AG08395 (cell line): ENCODE results near the gene SMIM11.
A peak's percentile ranks its signal among the peaks of the same experiment; 100 is the strongest.
"Not testable (repeated sequence)": the region's sequence is repeated elsewhere in the genome, so short reads cannot be mapped to it uniquely, and the experiment has no call there.

Experiments used
- DNase-seq: peaks from one replicate; pipeline ENCODE4 v3.0.0; 2012; ENCODE audit warnings: mixed read lengths, low spot score

The SMIM11 gene, protein sequence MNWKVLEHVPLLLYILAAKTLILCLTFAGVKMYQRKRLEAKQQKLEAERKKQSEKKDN

DNA sequence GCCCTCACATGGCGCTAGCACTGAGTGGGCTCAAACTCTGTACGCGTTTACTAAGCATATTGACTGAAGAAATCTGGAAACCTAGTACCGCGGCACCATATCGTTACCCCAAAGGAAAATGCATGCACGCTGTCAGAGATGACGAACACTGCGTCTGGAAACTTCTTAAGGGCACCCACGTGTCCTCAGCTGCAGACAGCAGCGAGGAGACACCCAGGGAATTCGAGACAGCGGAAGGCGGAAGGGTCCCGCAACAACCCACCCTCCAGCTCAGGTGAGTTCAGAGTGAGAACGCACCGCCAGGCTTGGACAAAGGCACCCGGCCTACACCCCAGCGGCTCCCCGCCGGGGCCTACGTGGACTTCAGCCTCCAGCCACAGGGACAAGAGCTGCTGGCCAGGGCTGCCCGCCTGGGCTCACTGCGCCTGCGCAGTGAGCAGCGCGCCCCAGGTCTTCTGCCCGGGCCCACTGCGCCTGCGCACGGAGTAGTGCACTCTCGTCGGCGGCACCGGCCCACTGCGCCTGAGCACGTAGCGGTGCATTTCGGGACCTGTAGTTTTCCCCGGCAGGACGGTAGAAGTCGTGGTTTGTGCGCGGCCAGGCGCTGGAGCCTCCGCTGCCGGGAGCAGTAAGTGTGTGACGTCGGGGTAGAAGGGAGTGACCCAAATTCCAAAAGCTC, at the start of gene SMIM11:
Gene SMIM11 (plus strand): TSS at position 568 of the 679 bp plus-strand sequence. CDS start 3,998 bp downstream, outside the sequence.
- DNase-seq, result not testable (repeated sequence)

DNA sequence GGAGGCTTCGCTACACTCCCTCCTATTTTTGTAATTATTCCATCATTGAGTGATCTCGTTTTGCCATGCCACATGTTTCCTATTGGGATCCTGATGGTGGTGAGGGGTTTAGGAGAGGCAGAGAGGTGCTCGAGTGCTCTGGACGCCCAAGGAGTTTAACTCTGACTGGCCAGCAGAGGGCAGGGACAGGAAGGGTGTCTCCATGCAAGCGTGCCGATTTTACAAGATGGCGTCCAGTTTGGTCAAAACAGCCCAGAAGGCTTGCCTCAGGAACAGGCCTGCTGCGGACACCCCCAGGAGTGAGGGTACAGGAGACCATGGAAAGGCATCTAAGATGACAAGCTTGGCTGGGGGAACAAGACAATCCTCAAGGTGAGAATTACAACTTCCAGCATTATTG, 45.3 kb upstream of the SMIM11 start:
- DNase-seq, result no peak

DNA sequence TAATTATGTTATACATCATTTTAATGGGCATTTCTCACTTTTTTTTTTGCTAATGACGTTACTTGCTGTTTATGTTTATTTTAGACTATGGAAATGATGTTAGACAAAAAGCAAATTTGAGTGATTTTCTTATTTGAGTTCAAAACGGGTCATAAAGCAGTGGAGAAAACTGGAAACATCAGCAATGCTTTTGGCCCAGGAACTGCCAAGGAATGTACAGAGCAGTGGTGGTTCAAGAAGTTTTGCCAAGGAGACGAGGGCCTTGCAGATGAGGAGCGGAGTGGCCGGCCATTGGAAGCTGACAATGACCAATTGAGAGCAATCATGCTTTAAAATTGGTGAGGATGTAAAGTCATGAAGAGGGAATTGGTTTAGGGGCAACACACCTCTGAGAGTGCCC, 43.6 kb upstream of the SMIM11 start:
- no peak for DNase-seq

DNA sequence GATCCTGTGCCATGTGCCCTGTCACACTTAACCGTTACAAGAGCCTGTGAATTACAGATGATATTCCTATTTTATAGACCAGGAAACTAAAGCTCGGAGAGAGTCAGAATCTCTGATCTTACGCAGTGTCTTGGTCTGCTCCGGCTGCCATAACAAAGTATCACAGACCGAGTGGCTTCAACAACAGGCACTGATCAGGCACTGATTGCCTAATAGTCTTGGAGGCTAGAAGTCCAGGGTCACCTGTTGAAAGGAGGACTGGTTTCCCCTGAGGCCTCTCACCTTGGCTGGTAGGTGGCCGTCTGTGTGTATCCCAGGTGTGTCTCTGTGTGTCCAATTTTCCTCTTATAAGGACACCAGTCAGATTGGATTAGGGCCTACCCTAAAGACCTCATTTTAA, 43.0 kb upstream of the SMIM11 start:
- DNase-seq, result no peak

DNA sequence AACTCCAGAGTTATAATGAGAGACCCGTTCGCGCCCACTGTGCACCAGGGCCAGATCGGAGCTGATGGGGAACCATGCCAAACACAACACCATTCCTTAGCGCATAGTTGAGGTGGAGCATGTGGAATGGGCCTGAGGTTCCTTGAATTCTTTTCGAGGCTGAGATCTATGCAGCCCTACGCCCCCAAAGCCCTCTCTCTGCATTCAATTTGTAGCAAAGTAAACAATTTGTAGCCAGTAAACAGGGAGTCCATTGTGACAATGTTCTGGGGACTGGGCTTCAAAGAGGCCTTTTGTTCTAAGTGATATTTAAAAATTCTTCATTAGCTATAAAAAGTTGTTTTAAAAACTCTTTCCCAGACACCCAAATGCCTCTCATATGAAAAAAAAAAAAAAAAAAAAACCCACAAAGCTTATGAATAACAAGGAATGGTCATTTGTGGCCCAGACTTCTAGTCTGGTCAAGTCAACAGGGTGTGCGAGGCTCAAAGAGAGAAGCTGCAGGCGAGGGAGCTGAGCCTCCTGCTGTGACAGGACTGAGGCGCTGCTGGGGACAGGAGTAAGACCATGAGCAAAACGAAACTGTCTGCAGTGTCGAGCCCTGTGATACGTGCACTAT, 42.1 kb upstream of the SMIM11 start:
- DNase-seq, result peak; percentile 63

DNA sequence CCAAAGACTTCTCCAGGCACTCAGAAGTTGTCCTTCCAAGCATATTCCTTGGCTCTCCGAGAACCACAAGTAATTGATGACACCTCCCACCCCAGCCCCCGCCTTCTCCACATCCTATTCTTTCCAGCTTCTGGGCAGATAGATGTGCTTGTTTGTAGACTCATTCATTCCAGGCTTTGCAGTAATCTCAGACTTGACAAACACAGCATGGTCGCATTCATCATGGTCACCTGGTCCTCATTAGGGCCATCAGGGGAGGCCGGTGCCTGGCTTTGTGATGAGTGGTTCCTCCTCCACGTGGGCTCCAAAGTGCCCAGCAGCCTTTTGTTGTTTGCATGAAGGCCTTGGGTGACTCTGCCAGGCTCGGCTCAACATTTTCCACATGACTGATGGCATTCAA, 40.0 kb upstream of the SMIM11 start:
- peak; percentile 81 for DNase-seq

DNA sequence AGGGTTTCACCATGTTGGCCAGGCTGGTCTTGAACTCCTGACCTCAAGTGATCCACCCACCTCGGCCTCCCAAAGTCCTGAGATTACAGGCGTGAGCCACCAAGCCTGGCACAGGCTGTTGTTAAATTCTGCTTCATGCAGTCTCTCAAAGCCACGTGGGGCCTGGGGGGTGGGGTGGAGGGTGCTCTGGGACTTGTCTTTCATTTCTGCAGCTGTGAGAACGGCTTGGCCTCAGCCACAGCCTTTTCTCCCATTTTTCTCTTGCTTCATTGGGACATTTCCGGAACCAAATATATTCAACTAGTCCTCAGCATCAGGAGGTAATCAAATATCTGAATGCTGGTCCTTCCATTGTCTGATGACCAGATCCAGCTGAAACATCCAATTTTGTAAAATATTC, 39.1 kb upstream of the SMIM11 start:
- no peak for DNase-seq

DNA sequence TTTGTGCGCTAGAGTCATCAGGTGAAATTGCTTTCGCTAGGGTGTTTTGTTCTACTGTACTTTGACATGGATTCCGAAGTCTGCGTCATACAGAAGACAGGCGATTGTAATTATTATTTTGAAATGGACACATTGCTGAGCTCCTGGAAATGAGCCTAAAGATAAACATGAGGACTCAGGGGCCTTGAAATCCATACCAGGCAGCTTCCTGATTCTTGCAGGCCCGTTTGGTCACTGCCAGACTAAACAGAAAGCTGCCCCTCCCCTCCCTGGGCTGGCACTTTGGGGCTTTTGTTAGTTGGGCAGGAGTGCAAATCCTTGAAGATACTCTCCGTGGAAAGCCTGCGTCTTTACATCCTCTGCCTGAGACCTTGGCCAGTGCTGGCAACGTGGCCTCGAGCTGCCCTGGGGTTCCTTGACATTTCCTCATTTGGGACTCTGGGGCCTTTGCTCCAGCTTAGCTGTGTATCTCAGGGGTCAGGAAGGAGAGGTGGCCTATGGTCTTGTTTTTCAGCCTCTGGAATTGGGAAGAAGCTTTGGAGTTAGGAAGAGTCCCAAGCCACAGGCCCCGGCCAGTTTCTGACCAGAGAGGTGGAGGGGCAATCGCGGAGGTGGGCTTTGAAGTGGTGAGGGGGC, 38.4 kb upstream of the SMIM11 start:
- peak; percentile 66 for DNase-seq

DNA sequence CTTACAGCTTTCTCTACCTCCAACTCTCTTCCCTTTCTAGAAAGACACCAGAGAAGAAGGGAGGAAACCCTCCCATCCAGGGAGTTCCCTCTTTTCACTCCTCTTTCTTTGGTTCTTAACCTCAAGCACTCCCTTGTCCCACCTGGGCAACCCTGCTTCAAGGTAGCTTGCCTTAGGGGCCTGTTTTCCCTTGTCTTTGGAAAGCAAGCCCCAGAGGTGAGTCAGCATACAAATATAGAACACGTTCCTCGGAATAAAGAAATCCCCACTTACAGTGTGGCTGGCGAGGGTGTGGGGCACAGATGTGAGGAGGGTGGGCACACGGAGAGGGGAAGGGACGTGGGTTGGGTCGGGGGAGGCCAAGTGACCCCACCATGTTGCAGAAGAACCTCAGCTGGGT, 37.6 kb upstream of the SMIM11 start:
- DNase-seq, result no peak

DNA sequence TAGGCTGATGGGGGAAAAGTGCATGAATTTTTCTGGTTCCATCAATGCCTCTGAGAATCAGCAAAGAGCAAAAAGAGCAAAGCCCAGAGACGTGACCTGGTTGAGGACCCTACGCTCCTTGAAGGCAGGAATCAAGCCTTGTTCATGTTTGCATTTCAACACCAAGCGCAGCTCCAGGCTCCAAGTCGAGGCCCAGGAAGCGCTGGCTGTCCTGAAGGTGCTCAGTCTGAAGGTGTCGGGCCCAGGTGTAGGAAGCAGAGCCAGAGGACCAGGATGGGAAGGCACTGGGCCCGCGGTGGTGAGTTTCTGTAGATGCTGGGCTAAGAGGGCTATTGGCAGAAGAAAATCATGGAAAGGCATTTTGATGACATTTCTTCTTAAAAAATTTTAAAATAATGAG, 37.1 kb upstream of the SMIM11 start:
- DNase-seq, result no peak

DNA sequence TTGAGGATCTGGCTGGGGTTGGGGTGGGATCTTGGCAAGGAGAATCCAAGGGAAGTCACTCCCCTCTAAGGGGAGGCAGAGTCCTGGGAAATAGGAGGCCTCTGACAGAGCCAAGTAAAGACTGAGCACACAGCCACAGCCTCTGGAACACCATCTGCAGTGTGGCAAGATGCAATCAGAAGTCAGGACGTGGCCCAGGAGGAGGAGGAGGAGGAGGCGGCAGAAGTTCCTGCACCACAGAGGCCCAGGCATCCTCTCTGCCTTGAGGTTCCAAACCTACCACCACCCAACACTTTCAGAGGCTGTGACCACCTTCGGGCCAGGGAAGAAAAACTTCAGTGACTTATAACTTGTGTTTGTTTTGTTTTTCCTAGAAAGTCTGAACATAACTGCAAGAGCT, 35.2 kb upstream of the SMIM11 start:
- no peak for DNase-seq

DNA sequence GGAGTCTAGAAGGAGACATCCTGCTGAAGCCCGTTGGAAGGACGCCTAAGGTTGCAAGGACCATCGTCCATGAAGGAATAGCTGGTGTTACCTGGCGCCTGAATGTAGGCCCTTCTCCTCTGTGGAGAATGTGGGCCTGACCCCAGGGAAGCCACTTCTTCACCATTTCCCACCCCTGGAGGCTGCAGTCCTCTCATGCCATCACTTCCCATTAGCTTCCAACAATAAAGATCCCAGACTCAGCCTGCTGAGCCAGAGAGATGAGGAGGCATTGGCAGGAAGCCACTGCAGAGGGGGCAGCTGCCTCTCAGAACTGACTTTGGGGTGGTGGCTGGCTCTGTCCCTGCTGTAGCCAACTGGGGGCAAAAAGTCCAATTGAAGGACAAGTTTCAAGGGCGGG, 32.8 kb upstream of the SMIM11 start:
- no peak for DNase-seq

DNA sequence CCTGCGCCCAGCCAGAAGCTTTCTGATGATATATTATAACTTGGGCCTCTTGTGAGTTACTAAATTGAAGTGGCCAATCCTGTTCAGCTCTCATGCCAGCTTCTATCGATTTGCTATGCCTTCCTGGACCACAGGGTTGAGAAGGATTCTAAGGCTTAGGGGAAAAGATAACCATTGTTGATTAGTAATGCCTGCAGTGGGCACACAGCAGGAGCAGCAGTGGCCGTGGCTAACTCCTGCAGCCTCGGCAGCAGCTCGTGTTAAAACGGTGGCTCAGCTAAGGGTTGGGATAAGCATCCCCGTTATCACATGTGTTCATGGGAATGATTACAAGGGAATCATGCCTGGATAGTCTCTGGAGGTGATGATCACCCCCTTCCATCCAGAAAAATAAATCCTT, 32.0 kb upstream of the SMIM11 start:
- DNase-seq, result no peak

DNA sequence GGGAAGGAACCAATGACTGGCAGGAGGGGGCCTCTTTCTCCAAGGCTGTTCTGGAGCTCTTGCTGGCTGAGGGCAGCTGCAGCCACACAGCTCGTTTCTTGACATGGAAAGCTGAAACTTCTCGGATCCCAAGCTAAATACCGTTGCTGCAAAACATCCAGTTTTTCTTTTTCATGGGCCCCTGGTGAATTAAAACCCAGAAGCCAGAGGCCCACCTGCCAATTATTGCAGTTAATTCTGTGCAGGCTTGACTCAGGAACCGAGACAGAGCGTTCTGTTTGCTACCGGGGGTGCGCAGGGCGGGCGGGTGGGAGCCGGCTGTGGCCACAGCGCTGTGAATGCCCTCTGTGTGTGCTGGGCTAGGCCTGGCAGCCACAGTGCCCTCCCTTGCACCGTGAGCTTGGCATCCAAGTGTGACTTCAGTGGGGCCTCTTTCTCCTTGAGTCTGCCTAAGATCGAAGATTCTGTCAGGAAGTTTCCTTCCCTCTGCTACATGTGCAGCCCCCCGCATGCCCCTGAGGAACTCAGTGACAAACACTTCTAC, 31.4 kb upstream of the SMIM11 start:
- no peak for DNase-seq

DNA sequence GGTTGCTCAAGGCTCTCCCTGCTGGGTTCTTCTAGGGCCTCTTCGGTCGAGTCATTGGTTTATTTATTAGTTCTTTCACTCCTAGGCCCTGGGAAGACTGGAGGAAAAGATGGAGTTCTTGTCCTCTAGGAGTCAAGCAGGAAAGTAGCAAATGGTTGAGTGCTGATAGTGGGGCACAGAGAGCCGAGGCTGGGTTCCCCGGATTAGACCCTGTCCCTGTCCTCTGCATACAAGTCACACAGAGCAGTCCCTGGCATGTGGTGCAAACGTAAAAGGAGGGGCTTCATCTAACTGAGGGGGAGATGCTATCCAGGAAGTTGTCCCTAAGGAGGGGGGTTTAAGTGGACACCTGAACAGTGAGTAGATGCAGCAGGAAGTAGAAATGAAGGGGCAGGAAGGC, 30.7 kb upstream of the SMIM11 start:
- DNase-seq, result no peak

DNA sequence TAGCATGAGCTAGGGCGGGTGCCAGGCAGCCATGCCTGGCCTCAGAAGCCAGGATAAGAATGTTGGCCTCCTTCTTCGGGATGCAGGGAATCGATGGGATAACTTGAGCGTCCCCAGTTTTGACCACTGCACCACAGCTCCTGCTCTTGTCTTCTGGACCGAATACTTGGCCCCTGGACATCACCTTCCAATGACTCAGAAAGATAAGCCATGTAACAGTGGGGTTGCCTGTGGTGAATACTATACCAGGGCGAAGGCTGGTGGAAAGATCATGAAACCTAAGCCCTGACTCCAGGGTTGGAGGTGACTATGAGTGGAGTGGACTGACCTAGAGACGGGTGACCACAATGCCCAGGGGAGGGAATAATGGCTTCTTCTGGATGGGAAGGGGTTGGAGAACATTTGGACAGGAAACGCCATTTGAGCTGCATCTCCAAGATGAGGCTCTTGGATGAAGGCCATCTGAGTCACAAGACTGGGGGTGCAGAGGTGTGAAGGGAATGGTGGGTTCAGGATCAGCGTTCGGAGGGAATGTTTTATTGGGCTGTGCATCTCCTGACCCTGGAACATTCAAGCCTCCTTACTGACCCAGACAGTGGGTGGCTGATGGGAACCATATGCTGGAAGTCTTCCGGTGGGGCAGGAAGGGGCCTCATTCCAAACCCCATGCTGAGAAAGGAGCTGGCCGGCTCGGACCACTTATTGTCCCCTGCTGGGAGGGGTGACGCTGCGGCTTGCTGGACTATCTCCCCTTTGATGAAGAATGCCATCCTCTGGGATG, 30.0 kb upstream of the SMIM11 start:
- peak; percentile 27 for DNase-seq

DNA sequence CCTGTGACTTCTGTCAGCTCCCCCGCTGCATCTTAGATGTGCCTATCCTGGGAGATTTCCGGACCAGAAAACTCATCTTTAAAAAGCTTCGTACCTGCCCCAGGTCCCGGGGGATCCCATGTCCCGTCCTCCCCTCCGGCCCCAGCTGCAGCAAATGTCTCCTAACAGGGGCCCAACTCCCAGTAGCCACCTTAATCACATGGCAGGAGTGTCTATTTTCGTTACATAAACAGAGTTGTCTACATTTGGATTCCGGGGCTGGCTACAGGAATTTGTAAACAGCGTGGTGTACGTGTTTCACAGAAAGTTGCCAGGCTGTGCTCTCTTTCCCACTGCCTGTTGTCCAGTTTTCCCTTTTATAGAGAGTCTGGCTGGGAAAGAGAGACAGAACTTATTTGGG, 29.4 kb upstream of the SMIM11 start:
- DNase-seq, result peak; percentile 33

DNA sequence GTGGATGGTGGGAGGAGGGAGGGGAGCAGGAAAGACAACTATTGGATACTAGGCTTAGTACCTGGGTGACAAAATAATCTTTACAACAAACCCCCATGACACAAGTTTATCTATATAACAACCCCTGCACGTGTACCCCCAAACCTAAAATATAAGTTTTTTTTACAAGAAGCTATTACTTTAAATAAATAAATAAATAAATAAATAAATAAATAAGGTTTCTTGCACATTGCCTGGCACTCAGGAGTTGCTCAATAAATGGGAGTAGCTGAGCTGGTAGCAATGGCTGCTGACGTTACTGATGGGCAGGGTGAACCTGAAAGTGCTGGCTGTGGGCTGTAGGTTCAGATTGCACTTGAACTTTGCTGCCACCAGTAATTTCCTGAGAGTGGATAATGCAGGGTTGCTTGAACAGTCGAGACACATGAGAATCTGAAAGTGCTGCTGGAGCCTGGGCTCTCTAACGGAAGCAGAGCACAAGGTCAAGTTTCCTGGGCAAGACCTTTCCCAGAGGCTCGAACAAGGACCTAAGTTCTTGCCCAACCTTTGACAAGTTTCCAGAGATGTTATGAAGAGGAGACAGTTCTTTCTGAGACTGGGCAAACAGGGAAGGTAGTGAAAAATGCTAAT, 26.3 kb upstream of the SMIM11 start:
- DNase-seq, result no peak

DNA sequence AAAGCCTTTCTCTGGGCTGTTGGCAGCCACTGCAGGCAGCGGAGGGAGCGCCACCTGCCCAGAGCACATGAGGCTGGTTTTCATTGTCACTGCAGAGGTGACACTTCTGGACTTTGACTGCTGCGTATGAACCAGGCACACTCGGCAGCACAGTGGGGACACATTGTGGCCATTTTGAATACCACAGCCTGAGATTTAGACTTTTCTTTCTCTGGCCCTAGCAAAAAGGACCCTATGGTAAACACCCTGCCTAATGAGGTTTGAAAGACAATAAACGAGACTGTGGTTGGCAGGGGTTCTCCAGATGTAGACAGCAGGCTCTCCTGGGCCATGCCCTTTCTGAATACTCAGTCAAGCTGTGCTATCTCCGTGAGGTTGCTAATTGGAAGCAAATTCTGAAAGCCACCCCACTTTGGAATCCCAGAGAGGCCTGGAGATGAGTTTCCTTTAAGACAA, 23.5 kb upstream of the SMIM11 start:
- DNase-seq, result peak; percentile 67

DNA sequence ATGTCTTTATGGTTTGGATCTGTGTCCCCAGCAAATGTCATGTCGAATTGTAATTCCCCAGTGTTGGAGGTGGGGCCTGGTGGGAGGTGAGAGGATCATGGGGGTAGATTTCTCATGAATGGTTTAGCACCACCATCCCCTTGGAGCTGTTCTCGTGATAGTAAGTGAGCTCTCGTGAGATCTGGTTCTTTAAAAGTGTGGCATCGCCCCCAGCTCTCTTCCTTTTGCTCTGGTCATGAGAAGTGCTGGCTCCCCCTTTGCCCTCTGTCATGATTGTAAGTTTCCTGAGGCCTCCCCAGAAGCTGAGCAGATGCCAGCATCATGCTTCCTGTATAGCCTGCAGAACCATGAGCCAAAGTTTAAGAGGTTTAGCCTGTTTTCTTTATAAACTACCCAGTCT, 22.8 kb upstream of the SMIM11 start:
- no peak for DNase-seq

DNA sequence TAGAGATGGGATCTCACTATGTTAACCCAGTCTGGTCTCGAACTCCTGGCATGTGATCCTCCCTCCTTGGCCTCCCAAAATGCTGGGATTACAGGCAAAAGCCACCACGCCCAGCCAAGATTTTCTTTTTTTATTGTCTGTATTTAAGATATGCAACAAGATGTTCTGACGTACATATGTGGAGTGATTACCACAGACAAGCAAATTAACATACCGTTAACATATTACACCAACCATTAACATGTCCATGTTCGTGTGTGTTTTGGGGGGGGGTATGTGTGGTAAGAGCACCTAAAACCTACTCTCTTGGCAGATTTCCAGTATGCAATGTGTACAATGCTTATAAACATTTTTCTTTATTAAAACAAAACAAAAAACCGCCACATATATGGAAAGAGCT, 22.1 kb upstream of the SMIM11 start:
- no peak for DNase-seq

DNA sequence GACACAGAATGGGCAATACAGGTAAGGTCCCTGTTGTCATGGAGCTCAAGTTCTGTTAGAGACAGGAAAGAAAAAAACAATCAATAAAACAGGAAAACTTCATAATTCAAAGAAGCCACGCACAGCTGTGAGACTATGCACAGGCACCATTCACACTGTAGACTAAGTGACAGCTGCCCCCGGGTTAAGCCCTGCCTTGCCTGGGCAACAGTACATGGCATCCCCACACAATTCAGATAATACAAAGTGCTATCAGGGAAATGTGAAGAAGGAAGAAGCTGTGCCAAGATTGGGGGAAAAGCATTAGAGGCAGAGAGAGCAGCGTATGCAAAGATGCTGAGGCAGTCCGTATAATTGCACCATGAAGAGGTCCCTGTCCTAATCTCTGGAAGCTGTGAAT, 20.5 kb upstream of the SMIM11 start:
- DNase-seq, result no peak
